ENCODE measurements around the gene RAD23A. TPM values are rescaled to one million over a fixed set of nuclear protein-coding genes. Genes with fewer than 3 reads are reported as not detected.
A peak's percentile ranks its signal among the peaks of the same experiment; 100 is the strongest.

The RAD23A gene
- total and polyA plus RNA-seq, 2 experiments from 2014 or later = 65.8 to 130 TPM

DNA sequence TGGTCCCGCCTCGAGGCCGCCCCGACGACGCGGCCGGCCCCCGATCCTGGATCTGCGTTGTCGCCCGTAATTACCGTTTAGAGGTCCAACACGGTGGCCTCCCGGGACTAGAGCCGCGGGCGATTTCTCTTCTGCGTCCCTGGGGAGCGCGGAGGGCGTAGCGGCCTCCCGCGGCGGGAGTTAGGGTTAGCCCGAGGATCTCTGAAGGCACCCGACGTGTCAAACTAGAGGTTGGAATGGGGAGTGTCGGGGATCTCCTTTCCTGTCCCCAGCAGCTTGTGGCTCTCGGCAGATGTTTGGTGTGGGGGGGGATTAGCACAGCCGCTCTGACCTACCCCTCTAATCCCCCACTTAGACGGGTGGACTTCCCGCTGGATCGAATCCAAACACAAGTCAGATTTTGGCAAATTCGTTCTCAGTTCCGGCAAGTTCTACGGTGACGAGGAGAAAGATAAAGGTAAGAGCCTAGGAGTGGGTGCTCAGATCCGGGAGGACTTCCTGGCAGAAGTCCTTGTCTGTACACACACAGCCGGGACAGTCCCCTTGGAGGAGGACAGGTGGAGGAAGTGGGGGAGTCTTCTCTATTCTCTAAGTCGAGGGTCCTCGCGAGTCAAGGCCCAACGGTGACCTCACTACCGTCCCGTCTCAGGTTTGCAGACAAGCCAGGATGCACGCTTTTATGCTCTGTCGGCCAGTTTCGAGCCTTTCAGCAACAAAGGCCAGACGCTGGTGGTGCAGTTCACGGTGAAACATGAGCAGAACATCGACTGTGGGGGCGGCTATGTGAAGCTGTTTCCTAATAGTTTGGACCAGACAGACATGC, 6.7 kb upstream of the RAD23A start:
- Histone ChIP-seq H3K36me3 (replicated peaks; ENCODE audit: insufficient read depth, low read depth) (no peaks in the 10 kb centered on the region), H3K4me3 (peak overlapping the region; percentile 56), H3K79me2 (peaks cover 48% of the 10 kb centered on the region), H3K4me1 (ENCODE audit: insufficient read depth) (peaks cover 43% of the 10 kb centered on the region), H3K9me3 (ENCODE audit: low read depth) (no peaks in the 10 kb centered on the region), H3K4me2 (peak overlapping the region; percentile 90), H3K9me2 (replicated peaks; ENCODE audit: insufficient read depth) (no peaks in the 10 kb centered on the region), H4K20me1 (ENCODE audit: insufficient read depth, poor library complexity, severe bottlenecking) (peaks cover 36% of the 10 kb centered on the region), H3K27ac (peak overlapping the region; percentile 81), H3K27me3 (no peaks in the 10 kb centered on the region), H2AFZ (no peak overlapping the region)
- no peak for TF ChIP-seq EZH2phosphoT487 (IDR thresholded peaks at IDR 0.05; ENCODE audit: low read depth, severe bottlenecking, unreplicated experiment)
- TF ChIP-seq, protein P1, sequence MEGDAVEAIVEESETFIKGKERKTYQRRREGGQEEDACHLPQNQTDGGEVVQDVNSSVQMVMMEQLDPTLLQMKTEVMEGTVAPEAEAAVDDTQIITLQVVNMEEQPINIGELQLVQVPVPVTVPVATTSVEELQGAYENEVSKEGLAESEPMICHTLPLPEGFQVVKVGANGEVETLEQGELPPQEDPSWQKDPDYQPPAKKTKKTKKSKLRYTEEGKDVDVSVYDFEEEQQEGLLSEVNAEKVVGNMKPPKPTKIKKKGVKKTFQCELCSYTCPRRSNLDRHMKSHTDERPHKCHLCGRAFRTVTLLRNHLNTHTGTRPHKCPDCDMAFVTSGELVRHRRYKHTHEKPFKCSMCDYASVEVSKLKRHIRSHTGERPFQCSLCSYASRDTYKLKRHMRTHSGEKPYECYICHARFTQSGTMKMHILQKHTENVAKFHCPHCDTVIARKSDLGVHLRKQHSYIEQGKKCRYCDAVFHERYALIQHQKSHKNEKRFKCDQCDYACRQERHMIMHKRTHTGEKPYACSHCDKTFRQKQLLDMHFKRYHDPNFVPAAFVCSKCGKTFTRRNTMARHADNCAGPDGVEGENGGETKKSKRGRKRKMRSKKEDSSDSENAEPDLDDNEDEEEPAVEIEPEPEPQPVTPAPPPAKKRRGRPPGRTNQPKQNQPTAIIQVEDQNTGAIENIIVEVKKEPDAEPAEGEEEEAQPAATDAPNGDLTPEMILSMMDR (IDR thresholded peaks at IDR 0.05; ENCODE audit: poor library complexity) = peak; percentile 17
- peak; percentile 65 for DNase-seq (ENCODE audit: low spot score)
- whole genome bisulfite sequencing (ENCODE audit: low lambda C conversion rate, missing lambda C conversion rate) = 1% methylated on average over 54 of the region's 54 CpGs

DNA sequence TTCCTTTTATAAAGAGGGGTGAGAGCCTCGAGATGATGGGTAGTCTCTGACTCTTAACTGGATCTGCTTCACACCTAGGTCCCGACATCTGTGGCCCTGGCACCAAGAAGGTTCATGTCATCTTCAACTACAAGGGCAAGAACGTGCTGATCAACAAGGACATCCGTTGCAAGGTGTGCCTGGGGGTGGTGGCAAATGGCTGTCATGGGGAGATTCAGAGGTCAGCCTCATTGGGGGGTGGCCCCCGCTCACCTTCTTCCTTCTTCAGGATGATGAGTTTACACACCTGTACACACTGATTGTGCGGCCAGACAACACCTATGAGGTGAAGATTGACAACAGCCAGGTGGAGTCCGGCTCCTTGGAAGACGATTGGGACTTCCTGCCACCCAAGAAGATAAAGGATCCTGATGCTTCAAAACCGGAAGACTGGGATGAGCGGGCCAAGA, 5.7 kb upstream of the RAD23A start:
- DNase-seq (ENCODE audit: low spot score) = no peak
- no peak overlapping the region for H3K27ac ChIP-seq
- TF ChIP-seq, protein P1 (IDR thresholded peaks at IDR 0.05; ENCODE audit: poor library complexity) = no peak
- TF ChIP-seq EZH2 (IDR thresholded peaks at IDR 0.05; ENCODE audit: borderline replicate concordance) = no peak
- TF ChIP-seq EZH2phosphoT487 (IDR thresholded peaks at IDR 0.05; ENCODE audit: low read depth, severe bottlenecking, unreplicated experiment) = no peak
- H4K20me1 ChIP-seq (ENCODE audit: insufficient read depth, poor library complexity, severe bottlenecking) = peaks cover 39% of the 10 kb centered on the region
- H3K9me2 ChIP-seq (replicated peaks; ENCODE audit: insufficient read depth) = no peaks in the 10 kb centered on the region
- no peaks in the 10 kb centered on the region for H3K9me3 ChIP-seq (ENCODE audit: low read depth)
- H2AFZ ChIP-seq = no peak overlapping the region
- peaks cover 48% of the 10 kb centered on the region for H3K79me2 ChIP-seq
- H3K4me2 ChIP-seq = peak overlapping the region; percentile 90
- H3K4me1 ChIP-seq (ENCODE audit: insufficient read depth) = peaks cover 43% of the 10 kb centered on the region
- 80% methylated on average over 10 of the region's 10 CpGs for WGBS (ENCODE audit: low lambda C conversion rate, missing lambda C conversion rate)
- peak overlapping the region; percentile 56 for H3K4me3 ChIP-seq
- H3K27me3 ChIP-seq = no peaks in the 10 kb centered on the region
- H3K36me3 ChIP-seq (replicated peaks; ENCODE audit: insufficient read depth, low read depth) = no peaks in the 10 kb centered on the region

DNA sequence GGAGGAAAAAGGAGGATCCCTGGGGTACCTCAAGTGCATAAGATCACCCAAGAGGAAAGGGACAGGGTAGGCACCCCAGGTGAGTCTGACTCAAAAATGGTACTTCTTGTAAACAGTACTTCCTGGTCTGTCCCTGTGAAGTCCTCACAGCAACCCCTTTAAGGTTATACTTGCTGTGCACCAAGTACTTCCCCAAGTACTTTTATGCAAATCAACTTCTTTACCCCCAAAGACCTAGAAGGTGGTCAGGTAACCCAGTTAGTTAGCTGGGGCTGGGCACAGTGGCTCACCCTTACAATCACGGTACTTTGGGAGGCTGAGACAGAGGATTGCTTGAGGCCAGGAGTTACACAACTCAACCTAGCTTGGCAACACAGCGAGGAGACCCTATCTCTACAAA, 4.8 kb upstream of the RAD23A start:
- Histone ChIP-seq H2AFZ (no peak overlapping the region), H4K20me1 (ENCODE audit: insufficient read depth, poor library complexity, severe bottlenecking) (peaks cover 39% of the 10 kb centered on the region), H3K4me3 (no peak overlapping the region), H3K36me3 (replicated peaks; ENCODE audit: insufficient read depth, low read depth) (no peaks in the 10 kb centered on the region), H3K4me2 (peak overlapping the region; percentile 90), H3K9me2 (replicated peaks; ENCODE audit: insufficient read depth) (no peaks in the 10 kb centered on the region), H3K27me3 (no peaks in the 10 kb centered on the region), H3K79me2 (peaks cover 48% of the 10 kb centered on the region), H3K27ac (peak overlapping the region; percentile 10), H3K9me3 (ENCODE audit: low read depth) (no peaks in the 10 kb centered on the region), H3K4me1 (ENCODE audit: insufficient read depth) (peaks cover 43% of the 10 kb centered on the region)
- TF ChIP-seq EZH2 (IDR thresholded peaks at IDR 0.05; ENCODE audit: borderline replicate concordance) = no peak
- TF ChIP-seq EZH2phosphoT487 (IDR thresholded peaks at IDR 0.05; ENCODE audit: low read depth, severe bottlenecking, unreplicated experiment) = no peak
- TF ChIP-seq, protein P1 (IDR thresholded peaks at IDR 0.05; ENCODE audit: poor library complexity) = no peak
- no peak for DNase-seq (ENCODE audit: low spot score)
- 87% methylated on average over 2 of the region's 2 CpGs for WGBS (ENCODE audit: low lambda C conversion rate, missing lambda C conversion rate)

All from hepatocyte (in vitro differentiated cells).